ENCODE data around the gene CNOT1. TPM values are rescaled to one million over a fixed set of nuclear protein-coding genes. Genes with fewer than 3 reads are reported as not detected.

Gene CNOT1
- total and polyA plus RNA-seq, 4 donors: 35.6 to 187 (median 120) TPM

DNA sequence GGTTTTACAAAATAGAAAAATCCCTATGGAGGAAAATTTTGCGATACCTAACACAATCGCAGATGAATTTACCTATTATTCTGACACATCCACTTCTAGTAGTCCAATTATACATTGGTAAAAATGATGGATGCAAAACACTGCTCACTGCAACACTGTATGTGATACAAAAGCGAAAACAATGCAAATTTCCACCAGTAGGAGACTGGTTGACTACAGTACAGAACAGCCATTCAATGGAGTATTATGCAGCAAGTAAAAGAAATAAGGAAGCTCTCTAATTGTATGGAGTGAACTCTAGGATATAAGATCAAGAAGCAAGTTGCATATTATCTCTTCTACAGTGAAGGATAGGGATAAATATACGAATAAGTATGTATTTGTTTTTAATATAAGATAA is 65.9 kb downstream of the CNOT1 start:
- no peaks in the 10 kb centered on the region for H3K27me3 ChIP-seq (ENCODE audit: control insufficient read depth in 3 of 3, insufficient read depth in 3 of 3, low read length in 2 of 3)
- 99 to 100% methylated on average over 4 of the region's 4 CpGs for WGBS, 2 donors
- TF ChIP-seq, protein P1, sequence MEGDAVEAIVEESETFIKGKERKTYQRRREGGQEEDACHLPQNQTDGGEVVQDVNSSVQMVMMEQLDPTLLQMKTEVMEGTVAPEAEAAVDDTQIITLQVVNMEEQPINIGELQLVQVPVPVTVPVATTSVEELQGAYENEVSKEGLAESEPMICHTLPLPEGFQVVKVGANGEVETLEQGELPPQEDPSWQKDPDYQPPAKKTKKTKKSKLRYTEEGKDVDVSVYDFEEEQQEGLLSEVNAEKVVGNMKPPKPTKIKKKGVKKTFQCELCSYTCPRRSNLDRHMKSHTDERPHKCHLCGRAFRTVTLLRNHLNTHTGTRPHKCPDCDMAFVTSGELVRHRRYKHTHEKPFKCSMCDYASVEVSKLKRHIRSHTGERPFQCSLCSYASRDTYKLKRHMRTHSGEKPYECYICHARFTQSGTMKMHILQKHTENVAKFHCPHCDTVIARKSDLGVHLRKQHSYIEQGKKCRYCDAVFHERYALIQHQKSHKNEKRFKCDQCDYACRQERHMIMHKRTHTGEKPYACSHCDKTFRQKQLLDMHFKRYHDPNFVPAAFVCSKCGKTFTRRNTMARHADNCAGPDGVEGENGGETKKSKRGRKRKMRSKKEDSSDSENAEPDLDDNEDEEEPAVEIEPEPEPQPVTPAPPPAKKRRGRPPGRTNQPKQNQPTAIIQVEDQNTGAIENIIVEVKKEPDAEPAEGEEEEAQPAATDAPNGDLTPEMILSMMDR (IDR thresholded peaks at IDR 0.05; ENCODE audit: control extremely low read depth, extremely low read depth): no peak
- no peak overlapping the region for H3K9ac ChIP-seq (ENCODE audit: insufficient read depth in 1 of 2, low read length in 2 of 2)
- H3K4me3 ChIP-seq: no peak overlapping the region
- H3K4me1 ChIP-seq (ENCODE audit: control insufficient read depth in 5 of 5, insufficient read depth in 5 of 5, low read length in 5 of 5): no peaks in the 10 kb centered on the region
- H3K36me3 ChIP-seq (ENCODE audit: control insufficient read depth in 4 of 4, insufficient read depth in 4 of 4, low read length in 4 of 4): peaks cover 18 to 42% (median 25%) of the 10 kb centered on the region in 4 donors
- no peaks in the 10 kb centered on the region for H3K9me3 ChIP-seq (ENCODE audit: control insufficient read depth in 4 of 4, insufficient read depth in 3 of 4, low read length in 3 of 4)
- ATAC-seq (ENCODE audit: insufficient read depth, low FRiP score) (no peak), DNase-seq (no peak)
- H3K27ac ChIP-seq (ENCODE audit: low read depth in 1 of 2, low read length in 1 of 2): no peak overlapping the region

DNA sequence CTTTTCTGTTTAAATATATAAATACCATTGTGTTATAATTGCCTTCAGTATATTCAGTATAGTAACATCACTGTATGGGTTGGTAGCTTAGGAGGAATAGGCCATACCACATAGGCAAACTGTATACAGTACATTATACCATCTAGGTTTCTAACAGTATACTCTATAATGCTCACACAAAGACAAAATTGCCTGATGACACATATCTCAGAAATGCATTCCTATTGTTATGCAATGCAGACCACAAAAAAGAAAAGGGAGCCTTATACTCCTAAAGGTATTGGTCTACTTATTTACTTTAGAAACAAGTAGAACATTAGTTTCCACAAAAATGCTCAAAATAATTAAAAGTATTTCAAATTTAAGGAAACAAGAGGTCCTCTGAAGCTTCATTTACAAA is 66.4 kb downstream of the CNOT1 start:
- peaks cover 18 to 45% (median 26%) of the 10 kb centered on the region in 4 donors for H3K36me3 ChIP-seq (ENCODE audit: control insufficient read depth in 4 of 4, insufficient read depth in 4 of 4, low read length in 4 of 4)
- H3K27me3 ChIP-seq (ENCODE audit: control insufficient read depth in 3 of 3, insufficient read depth in 3 of 3, low read length in 2 of 3): no peaks in the 10 kb centered on the region
- ATAC-seq (ENCODE audit: insufficient read depth, low FRiP score) (no peak), DNase-seq (no peak)
- H3K4me1 ChIP-seq (ENCODE audit: control insufficient read depth in 5 of 5, insufficient read depth in 5 of 5, low read length in 5 of 5): no peaks in the 10 kb centered on the region
- H3K9ac ChIP-seq (ENCODE audit: insufficient read depth in 1 of 2, low read length in 2 of 2): no peak overlapping the region
- H3K9me3 ChIP-seq (ENCODE audit: control insufficient read depth in 4 of 4, insufficient read depth in 3 of 4, low read length in 3 of 4): no peaks in the 10 kb centered on the region
- no peak overlapping the region for H3K4me3 ChIP-seq
- H3K27ac ChIP-seq (ENCODE audit: low read depth in 1 of 2, low read length in 1 of 2): no peak overlapping the region
- TF ChIP-seq, protein P1 (IDR thresholded peaks at IDR 0.05; ENCODE audit: control extremely low read depth, extremely low read depth): no peak

GRCh38 chr16:58556678-58557077 is 72.9 kb downstream of the CNOT1 start:
- H3K36me3 ChIP-seq (ENCODE audit: control insufficient read depth in 4 of 4, insufficient read depth in 4 of 4, low read length in 4 of 4): peaks cover 22 to 66% (median 25%) of the 10 kb centered on the region in 4 donors
- no peak for ATAC-seq (ENCODE audit: insufficient read depth, low FRiP score)
- peaks cover 0 to 3% (median 0%) of the 10 kb centered on the region in 5 donors for H3K4me1 ChIP-seq (ENCODE audit: control insufficient read depth in 5 of 5, insufficient read depth in 5 of 5, low read length in 5 of 5)
- 86 to 93% methylated on average over 2 of the region's 2 CpGs for WGBS, 2 donors
- H3K4me3 ChIP-seq: no peak overlapping the region
- no peaks in the 10 kb centered on the region for H3K9me3 ChIP-seq (ENCODE audit: control insufficient read depth in 4 of 4, insufficient read depth in 3 of 4, low read length in 3 of 4)
- no peak overlapping the region for H3K27ac ChIP-seq (ENCODE audit: low read depth in 1 of 2, low read length in 1 of 2)
- no peak overlapping the region for H3K9ac ChIP-seq (ENCODE audit: insufficient read depth in 1 of 2, low read length in 2 of 2)
- no peak for DNase-seq
- TF ChIP-seq, protein P1 (IDR thresholded peaks at IDR 0.05; ENCODE audit: control extremely low read depth, extremely low read depth): no peak
- H3K27me3 ChIP-seq (ENCODE audit: control insufficient read depth in 3 of 3, insufficient read depth in 3 of 3, low read length in 2 of 3): no peaks in the 10 kb centered on the region

DNA sequence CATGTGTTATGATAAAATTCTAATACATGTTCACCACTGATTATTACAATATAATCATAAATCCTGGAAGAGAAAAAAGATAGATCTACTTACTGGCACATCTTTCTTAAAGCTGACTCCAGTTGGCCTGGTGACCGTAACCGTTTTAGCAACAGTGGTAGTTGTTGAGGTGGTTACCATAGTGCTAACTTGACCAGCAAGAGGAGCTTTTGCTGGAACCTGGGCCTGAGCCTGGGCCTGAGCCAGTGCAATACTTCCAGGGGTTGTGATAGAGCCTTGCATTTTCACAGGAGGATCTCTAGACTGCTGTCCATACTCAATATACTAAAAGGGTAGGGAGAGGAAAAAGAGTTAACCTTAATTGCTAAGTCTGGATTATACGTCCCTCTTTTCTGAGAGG is 78.1 kb downstream of the CNOT1 start:
- no peak for ATAC-seq (ENCODE audit: insufficient read depth, low FRiP score)
- peak in 1 of 3 donors; percentile 2 for DNase-seq
- peaks cover 0 to 5% (median 0%) of the 10 kb centered on the region in 5 donors for H3K4me1 ChIP-seq (ENCODE audit: control insufficient read depth in 5 of 5, insufficient read depth in 5 of 5, low read length in 5 of 5)
- 79 to 87% methylated on average over 3 of the region's 3 CpGs for WGBS, 2 donors
- H3K9ac ChIP-seq (ENCODE audit: insufficient read depth in 1 of 2, low read length in 2 of 2): no peak overlapping the region
- peaks cover 19 to 62% (median 34%) of the 10 kb centered on the region in 4 donors for H3K36me3 ChIP-seq (ENCODE audit: control insufficient read depth in 4 of 4, insufficient read depth in 4 of 4, low read length in 4 of 4)
- no peak overlapping the region for H3K27ac ChIP-seq (ENCODE audit: low read depth in 1 of 2, low read length in 1 of 2)
- no peak overlapping the region for H3K4me3 ChIP-seq
- H3K9me3 ChIP-seq (ENCODE audit: control insufficient read depth in 4 of 4, insufficient read depth in 3 of 4, low read length in 3 of 4): no peaks in the 10 kb centered on the region
- TF ChIP-seq, protein P1 (IDR thresholded peaks at IDR 0.05; ENCODE audit: control extremely low read depth, extremely low read depth): no peak
- no peaks in the 10 kb centered on the region for H3K27me3 ChIP-seq (ENCODE audit: control insufficient read depth in 3 of 3, insufficient read depth in 3 of 3, low read length in 2 of 3)
